Glomerular endothelial cell (primary cell): ENCODE data around the gene CNTROB. TPM values are rescaled to one million over a fixed set of nuclear protein-coding genes. Genes with fewer than 3 reads are reported as not detected.

Experiments
- DNase-seq: peaks from one replicate; pipeline ENCODE4 v3.0.0-alpha.2; 2011; ENCODE audit warnings: low read depth, low spot score; ENCODE audit errors: extremely low read depth
- total RNA-seq: library from RNA; depleted of rRNA; stranded (reverse); fragments of >200 nt; gene quantifications from 2 replicates; pipeline ENCODE4 v1.2.3, GENCODE V29; 2015

CNTROB gene
- total RNA-seq, 1 donor from 2014 or later: 16.7 TPM

- DNase-seq: no peak
Observed at GRCh38 chr17:7909089-7909488, 22.9 kb upstream of the CNTROB start.

GRCh38 chr17:7910281-7910680, 21.7 kb upstream of the CNTROB start:
- no peak for DNase-seq

- no peak for DNase-seq
Observed at GRCh38 chr17:7910711-7911110, 21.3 kb upstream of the CNTROB start.

DNA sequence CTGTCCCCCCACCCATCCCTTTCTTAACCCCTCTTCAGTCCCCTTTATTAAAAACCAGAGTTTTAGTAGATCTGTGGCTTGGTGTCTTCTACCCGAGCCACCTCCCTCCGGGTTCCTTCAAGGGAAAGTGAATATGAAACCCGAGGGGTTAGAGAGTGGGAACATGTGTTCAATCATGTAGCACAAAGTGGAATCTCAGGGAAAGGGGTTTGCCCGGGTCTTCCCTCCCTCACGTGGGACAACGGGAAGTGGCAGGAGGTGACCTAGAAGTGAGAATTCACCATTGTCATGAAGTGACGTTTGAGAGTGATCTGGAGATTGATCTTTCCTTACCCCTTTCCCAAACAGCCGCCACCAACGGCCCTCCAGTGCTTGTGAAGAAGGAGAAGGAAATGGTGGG, 20.9 kb upstream of the CNTROB start:
- DNase-seq: no peak

DNA sequence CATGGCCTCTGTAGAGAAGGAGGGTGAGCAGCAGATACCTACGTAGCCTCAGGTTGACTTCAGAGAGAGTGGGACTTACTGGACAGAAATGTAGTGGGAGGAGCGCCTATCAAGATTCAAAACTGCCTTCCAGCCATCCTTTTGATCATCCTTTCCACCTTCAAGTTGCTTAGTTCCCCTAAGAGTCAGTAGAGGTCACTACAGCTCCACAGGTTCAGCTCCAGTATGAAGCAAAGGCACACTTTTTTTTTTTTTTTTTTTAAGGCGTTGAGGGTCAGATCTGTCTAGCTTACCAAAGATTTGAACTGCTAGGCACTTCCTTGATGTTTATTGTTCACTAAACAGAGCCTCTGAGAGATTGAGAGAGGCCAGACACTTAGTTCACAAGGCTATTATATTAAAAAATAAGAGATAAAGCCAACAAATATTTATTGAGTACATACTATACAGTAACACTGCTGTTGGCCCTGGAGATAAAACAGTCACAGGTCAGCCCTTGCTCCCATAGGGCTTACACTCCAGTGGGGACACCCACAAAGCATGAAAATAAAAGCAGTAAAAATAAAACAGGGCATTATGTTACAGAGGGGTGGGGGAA, 19.0 kb upstream of the CNTROB start:
- DNase-seq: peak; percentile 50

- no peak for DNase-seq
Observed at GRCh38 chr17:7915179-7915610, 16.8 kb upstream of the CNTROB start.

DNA sequence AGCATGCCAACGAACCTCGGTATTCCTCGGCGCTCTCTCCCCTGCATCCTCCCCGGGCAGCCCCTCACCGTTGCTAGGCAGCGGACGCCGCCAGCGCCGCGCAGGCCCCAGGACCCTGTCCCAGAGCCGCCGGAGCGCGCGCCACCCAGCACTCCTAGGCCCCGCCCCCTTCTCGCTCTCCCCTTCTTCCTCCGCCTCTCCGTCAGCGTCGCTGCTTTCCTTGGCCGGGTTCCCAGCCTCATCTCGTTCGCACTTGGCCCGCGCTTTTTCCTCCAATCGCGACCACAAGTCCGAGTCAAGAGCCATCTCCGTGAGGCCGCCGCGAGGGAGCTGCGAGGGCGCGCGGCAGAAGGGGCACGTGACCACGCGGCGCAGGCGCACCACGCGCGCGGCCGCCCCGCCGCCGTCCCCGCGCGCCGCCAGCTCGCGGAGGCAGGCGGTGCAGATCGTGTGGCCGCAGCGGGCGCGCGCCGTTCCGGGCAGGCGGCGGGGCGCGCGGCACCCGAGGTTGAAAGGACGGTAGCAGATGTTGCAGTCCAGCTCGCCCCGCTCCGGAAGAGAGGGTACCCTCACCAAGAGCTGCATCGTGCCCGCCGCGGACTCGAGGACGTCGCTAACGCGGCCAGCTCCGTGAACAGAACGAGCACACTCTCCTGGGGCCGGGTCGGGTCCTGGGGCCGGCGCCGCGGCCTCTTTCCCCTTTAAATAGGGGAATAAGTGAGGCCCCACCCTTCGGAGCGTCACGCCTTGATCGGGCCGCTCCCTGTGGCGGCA, 16.2 kb upstream of the CNTROB start, which contains the start of gene RNF227:
TSS of gene RNF227 (minus strand) at position 679 of the 774 bp plus-strand sequence. CDS start at position 585, 94 bp downstream.
- peak; percentile 51 for DNase-seq

DNA sequence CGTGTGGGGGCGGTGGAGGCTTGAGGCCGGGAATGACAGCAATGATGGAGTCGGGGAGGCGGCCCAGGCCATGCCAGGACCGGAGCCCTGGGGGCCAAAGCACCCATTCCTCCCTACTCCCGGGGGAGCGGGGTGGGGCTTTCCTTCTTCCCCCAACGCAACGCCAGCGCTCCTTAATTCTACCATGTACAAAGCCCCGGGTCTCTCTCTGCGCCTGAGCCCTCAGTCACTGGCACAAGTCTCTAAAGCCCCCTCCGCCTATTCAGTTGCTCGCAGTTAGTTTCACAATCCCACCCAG, 15.7 kb upstream of the CNTROB start:
- DNase-seq: no peak

GRCh38 chr17:7916808-7917207, 15.2 kb upstream of the CNTROB start:
- DNase-seq: no peak

DNA sequence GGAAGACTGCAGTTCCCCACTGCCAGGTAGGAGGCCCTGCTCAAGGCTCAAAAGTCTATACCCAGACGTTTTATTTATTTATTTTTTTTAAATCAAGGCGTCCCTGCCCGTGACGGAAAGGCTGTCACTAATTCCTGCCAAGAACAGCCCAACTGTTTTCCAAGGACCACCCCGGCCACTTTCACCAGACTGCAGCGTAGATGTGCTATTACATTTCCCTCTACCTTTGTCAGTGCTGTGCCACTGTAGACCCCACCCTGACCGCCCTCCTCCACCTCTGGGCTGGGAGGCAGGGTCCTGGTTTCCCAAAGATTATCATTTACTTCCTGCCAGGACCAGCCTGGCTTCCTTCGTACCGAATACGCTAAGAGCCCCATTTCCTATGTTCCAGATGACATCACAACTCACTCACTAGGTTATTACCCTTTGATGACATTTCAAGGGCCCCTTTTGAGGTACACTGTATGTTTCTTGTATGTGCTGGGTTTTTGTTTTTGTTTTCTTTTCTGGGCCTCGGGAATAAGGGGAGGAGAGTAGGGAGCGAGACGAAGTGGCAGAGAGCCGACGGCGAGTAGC, 9.6 kb upstream of the CNTROB start:
- no peak for DNase-seq

GRCh38 chr17:7922845-7923628, 9.0 kb upstream of the CNTROB start:
- no peak for DNase-seq

DNA sequence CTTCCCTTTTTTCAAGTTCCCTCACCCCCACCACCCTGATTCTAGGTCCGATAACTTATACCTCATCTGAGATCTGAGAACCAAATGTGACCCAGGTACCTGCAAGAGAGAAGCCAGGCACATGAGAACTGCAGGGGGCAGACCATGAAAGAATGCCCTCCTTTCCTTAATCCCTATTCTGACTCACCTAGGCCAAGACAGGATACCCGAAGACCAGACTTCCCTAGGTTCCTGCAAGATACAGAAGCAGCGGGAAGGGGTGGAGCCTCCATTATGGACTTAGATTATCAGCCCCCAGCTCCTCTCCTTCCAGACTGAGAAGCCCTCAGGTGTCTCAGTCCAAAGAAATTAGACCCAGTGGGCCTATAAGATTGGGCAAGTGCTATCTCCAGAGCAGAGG, 4.4 kb upstream of the CNTROB start:
- DNase-seq: no peak

DNA sequence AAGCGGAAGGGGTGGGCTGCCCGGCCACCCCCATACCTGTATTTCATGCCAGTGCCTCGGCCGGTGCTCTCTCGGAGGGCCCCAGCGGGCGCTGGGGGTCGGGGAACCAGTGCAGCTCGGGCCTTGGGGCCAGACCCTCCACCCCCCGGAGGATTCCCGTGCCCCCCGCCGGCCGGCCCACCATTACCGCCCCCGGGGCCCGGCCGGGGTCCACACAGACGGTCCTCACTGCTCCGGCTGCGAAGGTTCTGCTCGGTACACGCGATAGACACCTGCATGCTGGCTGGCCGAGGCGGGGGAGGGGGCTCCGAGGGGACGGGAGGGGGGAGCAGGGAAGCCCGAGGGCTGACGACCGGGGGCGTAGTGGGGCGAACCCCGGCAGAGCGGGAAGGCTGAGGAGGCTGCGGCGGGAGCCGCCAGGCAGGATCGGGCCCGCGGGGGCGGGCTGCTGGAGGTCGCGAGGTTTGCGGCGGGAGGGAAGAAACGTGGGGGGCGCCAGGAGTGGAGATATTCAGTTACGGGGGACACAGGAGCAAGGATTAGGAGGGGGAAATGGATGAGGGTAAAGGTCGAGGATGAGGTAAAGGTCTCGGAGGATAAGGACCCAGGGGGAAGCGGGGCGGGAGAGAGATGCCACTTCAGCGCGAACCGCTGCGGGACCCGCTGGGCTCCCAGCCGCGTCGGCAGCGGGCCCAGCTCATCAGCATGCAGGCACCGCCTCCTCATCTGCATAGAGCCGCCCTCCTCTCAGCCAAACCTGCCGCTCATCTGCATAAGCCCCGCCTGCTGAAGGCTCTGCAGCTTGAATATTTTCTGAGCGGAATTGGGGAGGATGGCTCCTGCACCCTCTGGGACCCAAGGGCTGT, 2.6 kb upstream of the CNTROB start, which contains the start of gene KCNAB3:
TSS of gene KCNAB3 (minus strand) at position 699 of the 866 bp plus-strand sequence. CDS start at position 278, 421 bp downstream.
- DNase-seq: no peak

DNA sequence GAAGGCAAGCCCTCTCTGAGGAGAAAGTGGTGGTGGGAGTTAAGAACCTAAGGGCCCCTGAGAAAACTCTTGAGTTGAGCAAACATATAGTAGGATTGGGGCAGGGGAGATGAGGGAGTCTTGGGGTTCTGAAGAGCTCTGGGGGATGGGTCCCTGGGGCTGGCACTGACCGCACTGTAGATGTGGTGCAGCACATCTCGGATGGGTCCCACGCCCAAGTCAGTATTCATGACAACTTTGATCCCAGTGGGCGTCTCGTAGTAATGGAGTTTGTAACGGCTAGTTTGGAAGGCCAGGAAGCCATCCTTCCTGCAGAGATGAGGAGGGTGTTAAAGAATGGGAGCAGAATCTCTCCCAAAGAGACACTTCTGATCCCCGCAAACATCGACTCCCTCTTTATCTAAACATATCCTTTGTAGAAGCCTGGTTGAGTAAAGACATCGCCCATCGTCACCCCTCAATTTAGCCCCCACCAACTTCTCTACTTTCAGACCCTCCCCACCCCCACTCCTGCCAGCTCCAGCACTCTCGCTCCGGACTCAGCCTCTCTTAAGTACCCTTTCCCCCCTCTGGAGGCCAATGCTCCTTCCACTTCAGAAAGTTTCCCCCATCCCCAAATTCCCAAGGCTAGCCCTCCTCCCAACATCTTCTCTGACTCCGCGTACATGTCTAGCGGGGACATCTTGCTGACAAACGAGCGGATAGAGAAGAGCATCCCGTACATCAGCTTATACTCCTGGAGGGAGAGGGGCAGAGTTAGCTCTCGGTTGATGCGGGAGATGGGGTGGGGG, 970 bp upstream of the CNTROB start:
- no peak for DNase-seq

GRCh38 chr17:7932483-7932891, 481 bp downstream of the CNTROB start:
- no peak for DNase-seq

GRCh38 chr17:7932949-7933348, 943 bp downstream of the CNTROB start:
- DNase-seq: no peak

GRCh38 chr17:7935859-7936258, 3.9 kb downstream of the CNTROB start:
- no peak for DNase-seq

GRCh38 chr17:7940034-7940433, 8.0 kb downstream of the CNTROB start:
- no peak for DNase-seq

GRCh38 chr17:7940743-7941142, 8.7 kb downstream of the CNTROB start:
- no peak for DNase-seq
